Chondrocyte (in vitro differentiated cells): Measurements from ENCODE around the gene TEX2. TPM values are rescaled to one million over a fixed set of nuclear protein-coding genes. Genes with fewer than 3 reads are reported as not detected.

Source experiments
- DNase-seq: peaks from one replicate; pipeline ENCODE4 v3.0.0; 2021; ENCODE audit warnings: mixed read lengths, low spot score
- H3K27ac Mint-ChIP-seq: one replicate; pipeline ENCODE4 v1.8.0; 2021; ENCODE audit warnings: mild to moderate bottlenecking, moderate library complexity, mixed read lengths; ENCODE audit not compliant: unreplicated experiment
- H3K27me3 Mint-ChIP-seq: 2 replicates; pipeline ENCODE4 v1.8.0; 2021; ENCODE audit warnings: low read depth, mixed read lengths
- H3K36me3 Mint-ChIP-seq: 2 replicates; pipeline ENCODE4 v1.8.0; 2021; ENCODE audit warnings: low read depth, mixed read lengths
- H3K4me1 Mint-ChIP-seq: 2 replicates; pipeline ENCODE4 v1.8.0; 2021; ENCODE audit warnings: low read depth, mild to moderate bottlenecking, mixed read lengths
- H3K4me3 Mint-ChIP-seq: one replicate; pipeline ENCODE4 v1.8.0; 2021; ENCODE audit warnings: mild to moderate bottlenecking, moderate library complexity, mixed read lengths; ENCODE audit not compliant: unreplicated experiment
- H3K9me3 Mint-ChIP-seq: 2 replicates; pipeline ENCODE4 v1.8.0; 2021; ENCODE audit warnings: low read depth, mixed read lengths
- total RNA-seq: library from RNA; stranded (reverse); gene quantifications from 3 replicates; pipeline ENCODE4 v1.2.1, GENCODE V29; 2021
- TF ChIP-seq, protein P1 (sequence below): fragments of 200-600 bp; sonication (generic); IDR thresholded peaks from 2 replicates; pipeline ENCODE4 v1.5.0; 2021; ENCODE audit warnings: antibody characterized with exemption, mild to moderate bottlenecking, moderate library complexity

TEX2 gene
- total RNA-seq, 1 donor from 2014 or later, result 47.3 TPM

DNA sequence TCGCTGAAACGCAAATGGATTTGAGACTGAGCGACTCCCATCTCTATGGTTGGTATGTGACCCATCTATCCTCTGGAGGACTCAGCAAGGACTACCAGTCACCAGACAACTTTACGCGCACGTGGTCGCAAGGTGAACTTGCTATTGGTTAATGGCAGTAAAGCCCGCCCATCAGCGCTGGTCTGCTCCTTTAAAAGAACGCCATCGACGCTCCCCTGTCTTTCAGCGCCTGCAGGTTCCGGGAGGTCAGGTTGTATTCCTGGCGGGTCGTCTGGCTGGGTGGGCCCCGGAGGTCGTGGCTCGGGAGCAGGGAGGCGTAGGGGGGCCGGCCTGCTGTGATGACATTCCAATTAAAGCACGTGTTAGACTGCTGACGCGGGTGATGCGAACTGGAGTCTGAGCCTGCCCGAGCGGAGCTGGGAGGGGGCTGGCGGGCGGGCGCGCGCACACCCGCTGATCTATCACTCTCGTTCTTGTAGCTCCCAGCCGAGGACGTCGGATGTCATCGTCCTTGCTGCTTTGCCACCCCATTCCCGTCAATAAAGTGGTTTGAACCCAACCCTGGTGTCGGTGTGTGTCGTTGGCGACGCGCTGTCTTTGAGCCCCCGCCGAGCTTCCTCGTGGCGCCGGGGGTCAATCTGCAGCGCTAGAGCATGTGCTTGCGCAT lies 117.2 kb downstream of the TEX2 start:
- TF ChIP-seq, protein P1, sequence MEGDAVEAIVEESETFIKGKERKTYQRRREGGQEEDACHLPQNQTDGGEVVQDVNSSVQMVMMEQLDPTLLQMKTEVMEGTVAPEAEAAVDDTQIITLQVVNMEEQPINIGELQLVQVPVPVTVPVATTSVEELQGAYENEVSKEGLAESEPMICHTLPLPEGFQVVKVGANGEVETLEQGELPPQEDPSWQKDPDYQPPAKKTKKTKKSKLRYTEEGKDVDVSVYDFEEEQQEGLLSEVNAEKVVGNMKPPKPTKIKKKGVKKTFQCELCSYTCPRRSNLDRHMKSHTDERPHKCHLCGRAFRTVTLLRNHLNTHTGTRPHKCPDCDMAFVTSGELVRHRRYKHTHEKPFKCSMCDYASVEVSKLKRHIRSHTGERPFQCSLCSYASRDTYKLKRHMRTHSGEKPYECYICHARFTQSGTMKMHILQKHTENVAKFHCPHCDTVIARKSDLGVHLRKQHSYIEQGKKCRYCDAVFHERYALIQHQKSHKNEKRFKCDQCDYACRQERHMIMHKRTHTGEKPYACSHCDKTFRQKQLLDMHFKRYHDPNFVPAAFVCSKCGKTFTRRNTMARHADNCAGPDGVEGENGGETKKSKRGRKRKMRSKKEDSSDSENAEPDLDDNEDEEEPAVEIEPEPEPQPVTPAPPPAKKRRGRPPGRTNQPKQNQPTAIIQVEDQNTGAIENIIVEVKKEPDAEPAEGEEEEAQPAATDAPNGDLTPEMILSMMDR, result peak; percentile 2
- peak; percentile 97 for DNase-seq
- H3K36me3 Mint-ChIP-seq, result peaks cover 9% of the 10 kb centered on the region
- no peak overlapping the region for H3K4me3 Mint-ChIP-seq
- no peaks in the 10 kb centered on the region for H3K9me3 Mint-ChIP-seq
- no peaks in the 10 kb centered on the region for H3K27me3 Mint-ChIP-seq
- no peak overlapping the region for H3K27ac Mint-ChIP-seq
- H3K4me1 Mint-ChIP-seq, result peaks cover 25% of the 10 kb centered on the region

DNA sequence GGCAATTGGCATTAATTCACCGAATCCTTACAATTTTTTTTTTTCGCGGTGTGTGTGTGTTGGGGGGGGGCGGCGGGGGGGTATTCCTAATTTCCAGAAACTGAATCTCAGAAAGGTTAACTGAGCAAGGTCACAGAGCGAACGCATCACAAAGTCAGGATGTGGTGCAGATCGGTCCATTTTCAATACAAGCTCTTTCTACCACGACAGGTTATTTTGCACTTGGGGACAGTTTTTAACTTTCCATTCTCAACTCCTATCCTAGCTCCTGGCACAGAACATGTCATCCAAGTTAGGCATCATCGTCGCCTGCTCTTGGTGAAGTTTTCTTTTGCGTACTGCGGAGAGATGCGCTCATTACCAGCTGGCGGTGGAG lies 117.7 kb downstream of the TEX2 start:
- Mint-ChIP-seq H3K9me3 (no peaks in the 10 kb centered on the region), H3K27me3 (no peaks in the 10 kb centered on the region), H3K27ac (no peak overlapping the region), H3K36me3 (peaks cover 9% of the 10 kb centered on the region), H3K4me3 (no peak overlapping the region), H3K4me1 (peaks cover 25% of the 10 kb centered on the region)
- TF ChIP-seq, protein P1, result no peak
- no peak for DNase-seq

DNA sequence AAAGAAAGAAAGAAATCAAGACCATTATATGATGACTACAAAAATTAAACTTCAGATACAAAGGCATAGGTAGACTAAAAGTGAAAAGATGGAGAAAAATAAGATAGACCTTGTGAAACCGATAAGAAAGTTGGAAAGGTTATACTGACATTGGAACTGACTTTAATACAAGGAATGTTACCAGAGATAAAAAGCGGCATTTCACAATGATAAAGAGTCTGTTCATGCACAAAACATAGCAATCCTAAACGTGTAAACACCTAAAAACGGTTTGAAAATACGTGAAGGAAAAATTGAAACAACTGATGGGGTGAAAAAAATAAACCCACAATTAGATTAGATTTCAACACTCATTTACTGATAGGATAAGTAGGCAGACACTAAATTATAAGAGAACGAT lies 123.5 kb downstream of the TEX2 start:
- H3K27ac Mint-ChIP-seq, result no peak overlapping the region
- TF ChIP-seq, protein P1, result no peak
- H3K4me1 Mint-ChIP-seq, result no peaks in the 10 kb centered on the region
- H3K27me3 Mint-ChIP-seq, result no peaks in the 10 kb centered on the region
- H3K36me3 Mint-ChIP-seq, result peaks cover 2% of the 10 kb centered on the region
- H3K4me3 Mint-ChIP-seq, result no peak overlapping the region
- H3K9me3 Mint-ChIP-seq, result no peaks in the 10 kb centered on the region
- DNase-seq, result no peak

DNA sequence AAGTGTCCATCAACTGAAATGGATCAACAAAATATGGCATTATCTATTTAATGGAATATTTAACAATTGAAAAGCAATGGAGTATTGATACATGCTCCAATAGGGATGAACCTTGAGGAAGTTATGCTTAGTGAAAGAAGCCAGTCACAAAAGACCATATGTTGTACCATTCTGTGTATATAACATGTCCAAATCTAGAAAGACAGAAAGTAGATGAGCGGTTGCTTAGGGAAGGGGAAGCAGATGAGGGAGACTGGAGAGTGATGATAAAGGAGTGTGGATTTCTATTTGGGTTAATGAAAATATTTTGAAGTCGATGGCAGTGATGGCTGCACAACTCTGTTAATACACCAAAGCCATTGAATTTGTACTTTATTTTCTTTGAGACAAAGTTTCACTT lies 124.6 kb downstream of the TEX2 start:
- H3K27ac Mint-ChIP-seq, result no peak overlapping the region
- no peak overlapping the region for H3K4me3 Mint-ChIP-seq
- DNase-seq, result no peak
- peaks cover 2% of the 10 kb centered on the region for H3K36me3 Mint-ChIP-seq
- no peaks in the 10 kb centered on the region for H3K9me3 Mint-ChIP-seq
- no peaks in the 10 kb centered on the region for H3K27me3 Mint-ChIP-seq
- H3K4me1 Mint-ChIP-seq, result no peaks in the 10 kb centered on the region
- TF ChIP-seq, protein P1, result no peak

DNA sequence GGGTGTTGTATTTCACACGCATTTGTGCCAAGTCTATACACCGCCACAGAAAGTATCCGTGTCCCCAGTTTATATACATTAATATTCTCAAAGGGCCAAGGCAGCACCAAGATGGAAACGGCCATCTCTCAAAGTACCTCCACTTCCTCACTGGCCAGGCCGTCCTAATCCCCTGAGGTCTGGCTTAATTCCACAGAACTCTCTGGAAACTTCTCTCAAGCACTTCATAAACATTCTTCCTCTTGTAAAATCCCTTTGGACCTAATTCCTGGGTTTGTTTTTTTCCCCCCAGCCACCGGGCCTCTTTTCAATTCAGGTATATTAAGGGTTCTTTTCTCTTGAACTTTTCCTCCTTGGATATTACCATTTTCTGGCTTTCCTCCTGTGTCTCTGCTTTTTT lies 128.1 kb downstream of the TEX2 start:
- no peak overlapping the region for H3K4me3 Mint-ChIP-seq
- TF ChIP-seq, protein P1, result no peak
- no peak for DNase-seq
- no peaks in the 10 kb centered on the region for H3K27me3 Mint-ChIP-seq
- H3K4me1 Mint-ChIP-seq, result peaks cover 6% of the 10 kb centered on the region
- no peaks in the 10 kb centered on the region for H3K9me3 Mint-ChIP-seq
- H3K36me3 Mint-ChIP-seq, result peaks cover 2% of the 10 kb centered on the region
- H3K27ac Mint-ChIP-seq, result no peak overlapping the region
